HAP-1 (cell line): ENCODE data around the gene CPNE9.

Experiments used
- DNase-seq, 2 experiments: peaks; one replicate each; pipeline ENCODE4 v3.0.0-alpha.2; 2016 to 2020; ENCODE audit warnings: low spot score in 2 of 2
- H3K27me3 ChIP-seq: fragments of 250-450 bp; sonication (Bioruptor Pico); 2 replicates; pipeline ENCODE4 v1.5.1; 2020; ENCODE audit warnings: low read depth, mild to moderate bottlenecking, moderate library complexity
- H3K36me3 ChIP-seq: fragments of 250-450 bp; sonication (Bioruptor Pico); replicated peaks from 2 replicates; pipeline ENCODE4 v1.5.1; 2020; ENCODE audit warnings: mild to moderate bottlenecking
- H3K4me1 ChIP-seq: fragments of 250-450 bp; sonication (Bioruptor Pico); 2 replicates; pipeline ENCODE4 v1.5.1; 2020; ENCODE audit warnings: mild to moderate bottlenecking
- H3K4me3 ChIP-seq: fragments of 250-450 bp; sonication (Bioruptor Pico); 2 replicates; pipeline ENCODE4 v1.5.1; 2020; ENCODE audit warnings: mild to moderate bottlenecking, moderate library complexity
- H3K9me3 ChIP-seq: fragments of 250-450 bp; sonication (Bioruptor Pico); 2 replicates; pipeline ENCODE4 v1.5.1; 2020; ENCODE audit warnings: mild to moderate bottlenecking, moderate library complexity
- in situ Hi-C: fragments of 300-500 bp; cut with MboI; formaldehyde crosslinking; loops from 3 replicates; pipeline ENCODE4 v1.14.3; 2020; ENCODE audit warnings: low sequenced_read_pairs, inconsistent platforms, mixed read lengths

The CPNE9 gene, protein sequence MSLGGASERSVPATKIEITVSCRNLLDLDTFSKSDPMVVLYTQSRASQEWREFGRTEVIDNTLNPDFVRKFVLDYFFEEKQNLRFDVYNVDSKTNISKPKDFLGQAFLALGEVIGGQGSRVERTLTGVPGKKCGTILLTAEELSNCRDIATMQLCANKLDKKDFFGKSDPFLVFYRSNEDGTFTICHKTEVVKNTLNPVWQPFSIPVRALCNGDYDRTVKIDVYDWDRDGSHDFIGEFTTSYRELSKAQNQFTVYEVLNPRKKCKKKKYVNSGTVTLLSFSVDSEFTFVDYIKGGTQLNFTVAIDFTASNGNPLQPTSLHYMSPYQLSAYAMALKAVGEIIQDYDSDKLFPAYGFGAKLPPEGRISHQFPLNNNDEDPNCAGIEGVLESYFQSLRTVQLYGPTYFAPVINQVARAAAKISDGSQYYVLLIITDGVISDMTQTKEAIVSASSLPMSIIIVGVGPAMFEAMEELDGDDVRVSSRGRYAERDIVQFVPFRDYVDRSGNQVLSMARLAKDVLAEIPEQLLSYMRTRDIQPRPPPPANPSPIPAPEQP

DNA sequence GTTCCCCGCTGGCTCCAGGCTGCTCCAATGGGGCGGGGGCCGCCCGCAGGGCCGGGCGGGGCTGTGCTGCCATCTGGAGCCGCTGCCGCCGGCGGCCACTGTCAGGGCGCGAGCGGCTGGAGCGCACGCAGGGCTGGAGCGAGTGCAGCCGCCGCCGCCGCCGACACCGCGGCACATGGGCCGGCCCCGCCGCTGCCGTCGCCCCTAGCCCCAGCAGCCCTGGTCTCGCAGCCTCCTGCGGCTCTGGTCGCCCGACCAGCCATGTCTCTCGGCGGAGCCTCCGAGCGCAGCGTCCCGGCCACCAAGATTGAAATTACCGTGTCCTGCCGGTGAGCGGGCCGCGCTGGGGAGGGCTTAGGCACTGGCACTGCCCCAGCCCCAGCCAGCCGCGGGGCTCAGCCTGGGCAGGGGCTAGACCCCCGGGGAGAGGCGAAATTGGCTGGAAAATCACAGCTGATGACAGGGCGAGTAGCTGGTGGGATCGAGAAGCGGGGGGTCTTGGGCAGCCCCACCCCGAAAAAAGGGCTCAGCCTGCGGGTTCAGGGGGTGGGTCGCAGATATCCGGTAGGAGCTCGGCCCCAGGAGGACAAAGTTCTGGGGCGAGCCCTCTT lies at the start of gene CPNE9:
Gene CPNE9 (plus strand): TSS at position 98 of the 611 bp plus-strand sequence. CDS start 164 bp downstream, at position 262.
- in situ Hi-C loops = no loop called here
- Histone ChIP-seq H3K4me3 (peak within 1 kb of the TSS; percentile 11), H3K36me3 (no peaks in the 10 kb centered on the region), H3K9me3 (no peaks in the 10 kb centered on the region), H3K4me1 (peaks cover 4% of the 10 kb centered on the region; the same call in 1 of the 2 replicates), H3K27me3 (no peaks in the 10 kb centered on the region)
- no peak for DNase-seq

DNA sequence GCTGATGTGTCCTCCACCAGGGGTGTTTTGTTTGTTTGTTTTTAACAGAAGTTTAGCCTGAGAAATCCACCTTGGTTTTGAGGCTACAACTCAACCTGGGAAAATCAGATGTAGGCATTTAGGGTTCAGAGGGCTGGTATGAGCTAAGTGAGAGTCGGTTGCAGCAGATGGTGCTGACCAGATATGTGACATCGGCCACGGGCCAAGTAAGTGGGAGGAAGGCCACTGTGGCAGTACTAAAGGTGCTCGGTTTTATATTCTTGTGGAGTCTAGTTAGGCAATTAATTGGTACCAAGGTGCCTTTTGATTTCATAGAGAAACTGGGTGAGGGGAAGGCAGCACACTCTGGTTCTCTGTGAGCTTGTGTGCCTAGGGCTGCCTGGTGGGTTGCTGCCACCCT lies 43.8 kb upstream of the CPNE9 start:
- Histone ChIP-seq H3K36me3 (peaks cover 8% of the 10 kb centered on the region), H3K4me3 (no peak overlapping the region), H3K27me3 (no peaks in the 10 kb centered on the region), H3K4me1 (no peaks in the 10 kb centered on the region), H3K9me3 (no peaks in the 10 kb centered on the region)
- no peak for DNase-seq
- in situ Hi-C loops = no loop called here

DNA sequence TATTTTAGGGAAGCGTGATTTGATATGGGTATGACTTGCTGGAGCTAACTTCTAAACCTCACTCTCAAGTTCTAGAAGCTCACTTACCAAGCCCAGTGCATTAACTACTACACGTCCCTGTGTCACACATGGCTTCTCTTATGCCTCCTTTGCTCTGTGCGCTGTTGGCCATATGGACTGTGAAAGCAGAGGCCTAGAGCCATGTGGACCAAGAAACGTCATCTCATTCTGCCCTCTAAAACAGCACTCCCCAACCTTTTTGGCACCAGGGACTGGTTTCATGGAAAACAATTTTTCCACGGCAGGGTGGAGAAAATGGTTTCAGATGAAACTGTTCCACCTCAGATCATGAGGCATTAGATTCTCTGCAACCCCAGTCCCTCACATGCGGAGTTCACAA lies 42.7 kb upstream of the CPNE9 start:
- DNase-seq = no peak
- Histone ChIP-seq H3K36me3 (peaks cover 8% of the 10 kb centered on the region), H3K4me1 (no peaks in the 10 kb centered on the region), H3K4me3 (no peak overlapping the region), H3K9me3 (no peaks in the 10 kb centered on the region), H3K27me3 (no peaks in the 10 kb centered on the region)
- in situ Hi-C loops = no loop called here

DNA sequence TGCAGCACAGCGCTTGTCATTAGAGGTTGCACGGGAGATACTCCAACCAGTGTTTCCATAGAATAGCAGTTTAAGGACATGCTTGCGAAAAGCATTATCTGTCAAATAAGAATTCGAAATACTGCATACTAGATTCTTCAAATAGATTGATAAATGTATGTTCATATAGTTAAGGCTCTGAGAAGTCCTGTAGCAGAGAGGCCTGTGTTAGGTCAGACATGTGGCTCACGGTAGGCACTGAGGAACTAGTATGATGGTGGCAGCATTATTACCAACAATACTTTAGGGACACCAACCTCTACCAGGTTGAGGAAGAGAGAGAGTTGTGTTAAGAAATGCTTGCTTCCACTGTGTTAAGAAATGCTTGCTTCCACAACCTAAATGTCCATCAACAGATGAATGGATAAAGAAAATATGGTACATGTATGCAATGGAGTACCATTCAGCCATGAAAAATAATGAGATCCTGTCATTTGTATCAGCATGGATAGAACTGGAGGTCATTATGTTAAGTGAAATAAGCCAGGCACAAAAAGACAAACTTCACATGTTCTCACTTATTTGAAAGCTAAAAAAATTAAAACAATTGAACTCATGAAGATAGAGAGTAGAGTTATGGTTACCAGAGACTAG lies 39.4 kb upstream of the CPNE9 start:
- in situ Hi-C loops = no loop called here
- no peaks in the 10 kb centered on the region for H3K27me3 ChIP-seq
- H3K4me3 ChIP-seq = no peak overlapping the region
- no peaks in the 10 kb centered on the region for H3K4me1 ChIP-seq
- peaks cover 14% of the 10 kb centered on the region for H3K36me3 ChIP-seq
- H3K9me3 ChIP-seq = no peaks in the 10 kb centered on the region
- no peak for DNase-seq

DNA sequence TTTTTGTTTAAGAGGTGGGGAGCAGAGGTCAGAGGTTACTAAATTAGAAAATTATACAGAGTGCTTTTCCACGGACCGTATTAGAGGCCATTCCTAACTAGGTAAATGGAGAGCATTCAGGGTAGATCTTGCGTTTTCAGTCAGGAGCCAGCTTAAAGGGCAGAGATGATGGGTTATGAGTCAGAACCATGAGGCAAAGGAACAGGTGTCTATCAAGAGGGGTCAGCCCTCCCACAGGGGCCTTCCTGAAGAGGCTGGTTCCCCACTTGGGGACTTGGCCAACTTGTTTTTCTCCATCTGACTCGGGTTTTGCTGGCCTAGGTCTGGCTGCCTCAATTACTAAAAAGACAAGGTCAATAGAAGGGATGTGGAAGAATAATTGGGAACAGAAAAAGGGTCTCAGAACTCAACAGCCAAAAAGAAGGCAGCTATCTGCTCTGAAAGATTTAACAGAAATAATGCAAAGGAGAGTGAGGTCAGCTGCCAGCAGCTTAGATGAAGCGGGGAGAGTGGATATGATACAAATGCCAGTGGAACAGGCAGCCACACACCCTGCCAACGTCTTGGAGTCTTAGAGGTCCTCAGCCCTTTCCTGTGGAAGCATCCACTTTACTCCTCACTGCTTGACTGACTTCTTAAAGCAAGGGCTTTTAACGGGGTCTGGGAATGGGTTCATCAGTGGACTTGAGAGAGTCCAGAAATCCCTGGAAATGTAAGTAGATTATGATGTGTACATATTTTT lies 36.8 kb upstream of the CPNE9 start:
- H3K36me3 ChIP-seq = peaks cover 24% of the 10 kb centered on the region
- in situ Hi-C loops = no loop called here

DNA sequence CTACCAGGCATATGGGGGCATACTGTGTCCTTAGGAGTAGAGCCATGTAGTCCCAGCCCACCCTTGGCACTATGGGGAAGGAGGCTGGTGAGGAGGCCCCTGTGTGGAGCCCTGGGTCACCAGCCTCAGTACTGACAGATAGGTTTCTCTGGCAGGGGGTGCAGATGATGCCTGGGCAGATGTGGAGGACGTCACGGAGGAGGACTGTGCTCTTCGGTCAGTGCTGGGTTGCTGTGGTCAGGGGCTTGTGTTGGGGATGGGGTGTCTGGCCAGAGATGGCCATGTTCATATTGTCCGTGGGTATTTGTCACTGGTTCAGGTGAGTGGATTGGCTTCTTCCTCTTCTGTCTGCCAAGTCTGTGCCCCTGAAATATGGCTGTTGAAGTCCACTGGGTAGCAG lies 34.4 kb upstream of the CPNE9 start:
- no peak for DNase-seq
- peaks cover 38% of the 10 kb centered on the region for H3K36me3 ChIP-seq
- in situ Hi-C loops = no loop called here
- no peaks in the 10 kb centered on the region for H3K4me1 ChIP-seq
- no peaks in the 10 kb centered on the region for H3K9me3 ChIP-seq
- no peak overlapping the region for H3K4me3 ChIP-seq
- no peaks in the 10 kb centered on the region for H3K27me3 ChIP-seq

More for the DNA sequence above, 36.8 kb upstream of the CPNE9 start:
- no peak for DNase-seq
- H3K9me3 ChIP-seq = no peaks in the 10 kb centered on the region
- H3K27me3 ChIP-seq = no peaks in the 10 kb centered on the region
- H3K4me1 ChIP-seq = no peaks in the 10 kb centered on the region
- no peak overlapping the region for H3K4me3 ChIP-seq

DNA sequence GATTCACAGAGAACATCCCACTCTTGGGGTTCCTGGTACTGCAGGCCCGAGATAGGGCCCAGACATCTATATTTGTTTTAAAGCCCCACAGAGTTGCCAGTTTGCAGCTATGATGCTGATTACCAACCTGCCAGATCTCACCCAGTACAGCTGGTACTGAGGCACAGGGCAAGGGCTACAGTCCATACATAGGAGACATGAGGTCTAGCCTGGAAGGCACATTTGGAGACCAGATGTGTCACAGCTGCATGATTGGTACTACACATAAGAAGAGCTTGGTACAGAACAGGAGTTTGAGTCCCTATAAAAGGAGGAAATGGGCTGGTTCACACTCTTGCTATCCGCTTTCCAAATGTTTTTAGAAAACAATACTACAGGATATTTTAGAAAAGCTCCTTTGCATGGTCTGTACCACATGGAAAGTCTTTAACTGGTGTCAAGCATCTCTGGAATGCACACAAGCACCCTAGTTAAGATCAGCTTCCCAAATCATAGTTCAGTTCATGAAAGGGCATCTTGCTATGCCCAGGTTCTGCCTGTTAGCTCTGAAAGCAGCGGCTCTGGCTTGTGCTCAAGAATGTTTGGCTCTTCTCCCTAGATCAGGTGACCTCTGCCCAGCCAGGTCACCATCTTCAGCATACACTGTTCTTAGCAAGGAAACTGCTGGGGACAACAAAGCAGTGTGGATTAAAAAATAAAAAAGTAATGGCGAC lies 33.8 kb upstream of the CPNE9 start:
- no peak overlapping the region for H3K4me3 ChIP-seq
- in situ Hi-C loops = no loop called here
- H3K4me1 ChIP-seq = no peaks in the 10 kb centered on the region
- DNase-seq = no peak
- H3K9me3 ChIP-seq = no peaks in the 10 kb centered on the region
- H3K36me3 ChIP-seq = peaks cover 34% of the 10 kb centered on the region
- H3K27me3 ChIP-seq = no peaks in the 10 kb centered on the region

DNA sequence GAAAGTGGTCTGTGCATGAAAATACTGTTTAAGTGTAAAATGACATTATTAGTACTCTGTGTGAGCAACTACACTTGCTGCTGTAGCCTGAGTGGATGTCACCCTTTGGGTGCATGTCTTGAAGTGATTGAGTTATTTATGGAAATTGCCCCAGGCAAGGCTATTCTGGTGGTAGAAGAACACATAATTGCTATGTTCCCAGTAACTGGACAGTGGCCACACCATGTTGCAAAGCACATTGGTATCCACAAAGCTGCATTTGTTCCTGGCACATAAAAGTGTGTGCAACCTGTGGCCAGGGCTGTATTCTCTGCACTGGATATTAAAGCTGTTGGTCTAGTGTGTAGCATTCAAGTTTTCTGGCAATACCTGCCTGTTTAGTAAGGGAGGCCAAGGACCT lies 30.6 kb upstream of the CPNE9 start:
- H3K4me1 ChIP-seq = no peaks in the 10 kb centered on the region
- H3K4me3 ChIP-seq = no peak overlapping the region
- no peaks in the 10 kb centered on the region for H3K27me3 ChIP-seq
- in situ Hi-C loops = no loop called here
- H3K9me3 ChIP-seq = no peaks in the 10 kb centered on the region
- DNase-seq = no peak
- peaks cover 44% of the 10 kb centered on the region for H3K36me3 ChIP-seq

DNA sequence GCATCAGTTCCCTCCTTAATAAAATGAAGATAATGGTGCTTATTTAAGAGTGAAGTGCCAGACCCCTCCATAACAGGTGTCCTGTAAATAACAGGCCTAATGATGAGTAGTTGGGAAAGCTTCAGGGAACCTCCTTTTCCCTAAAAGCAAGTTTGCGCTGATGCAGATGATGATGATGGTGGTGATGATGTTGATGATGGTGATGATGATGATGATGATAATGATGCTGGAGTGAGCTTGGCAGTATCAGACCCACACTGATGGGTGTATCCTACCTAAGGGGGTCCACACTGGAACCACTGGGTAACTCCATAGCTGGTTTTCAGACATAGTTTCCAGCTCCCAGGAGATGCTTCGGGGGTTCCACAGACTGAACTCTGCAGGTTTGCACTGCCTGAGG lies 29.9 kb upstream of the CPNE9 start:
- H3K9me3 ChIP-seq = no peaks in the 10 kb centered on the region
- no peak overlapping the region for H3K4me3 ChIP-seq
- no peak for DNase-seq
- peaks cover 41% of the 10 kb centered on the region for H3K36me3 ChIP-seq
- no peaks in the 10 kb centered on the region for H3K4me1 ChIP-seq
- H3K27me3 ChIP-seq = no peaks in the 10 kb centered on the region
- in situ Hi-C loops = no loop called here

DNA sequence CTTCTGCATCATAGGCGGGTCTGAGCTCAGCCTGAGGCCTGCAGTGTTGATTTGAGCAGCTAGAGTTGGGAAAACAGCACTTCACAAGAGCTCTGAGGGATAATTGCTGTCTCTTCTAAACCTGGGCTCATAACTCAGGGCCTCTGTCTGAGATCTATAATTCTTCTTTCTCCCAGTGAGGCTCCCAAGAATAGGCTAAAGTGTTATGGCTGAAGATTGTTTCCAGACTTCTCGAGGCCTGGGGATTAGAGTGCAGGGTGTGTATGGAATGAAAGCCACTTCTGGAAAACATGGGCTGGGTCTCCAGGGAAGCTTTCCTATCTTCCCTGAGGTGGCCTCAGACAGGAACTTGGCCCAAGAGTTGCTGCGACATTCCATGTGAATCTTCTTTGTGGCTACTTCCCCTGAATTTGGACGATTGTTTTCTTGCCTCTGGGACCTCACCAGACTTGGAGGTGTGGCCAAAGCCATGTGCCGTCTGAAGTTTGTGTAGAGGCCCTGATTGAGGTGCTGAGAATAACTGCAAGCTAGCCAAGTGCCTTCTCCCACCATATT lies 27.8 kb upstream of the CPNE9 start:
- H3K9me3 ChIP-seq = no peaks in the 10 kb centered on the region
- H3K36me3 ChIP-seq = peaks cover 46% of the 10 kb centered on the region
- H3K27me3 ChIP-seq = no peaks in the 10 kb centered on the region
- in situ Hi-C loops = no loop called here
- no peak for DNase-seq
- H3K4me1 ChIP-seq = no peaks in the 10 kb centered on the region
- no peak overlapping the region for H3K4me3 ChIP-seq

DNA sequence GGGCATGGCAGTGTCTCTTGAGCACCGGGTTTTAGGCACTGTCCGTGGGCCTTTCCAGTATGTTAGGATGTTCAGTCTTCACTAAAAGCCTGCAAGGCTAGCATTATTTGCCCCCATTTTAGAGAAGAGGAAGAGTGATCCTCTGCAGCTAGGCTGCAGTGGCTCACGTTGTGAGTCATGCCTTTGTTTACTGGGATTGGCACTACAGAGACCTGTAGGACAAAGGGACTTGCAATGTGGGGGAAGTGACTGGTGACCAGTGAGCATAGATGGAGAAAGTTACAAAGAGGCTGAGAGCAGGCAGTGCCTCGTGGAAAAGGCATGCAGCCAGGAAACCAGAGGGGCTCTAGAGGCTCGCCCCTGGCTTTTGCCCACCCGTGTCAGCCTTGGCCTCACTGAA lies 26.8 kb upstream of the CPNE9 start:
- Histone ChIP-seq H3K9me3 (no peaks in the 10 kb centered on the region), H3K4me3 (no peak overlapping the region), H3K4me1 (no peaks in the 10 kb centered on the region), H3K36me3 (peaks cover 37% of the 10 kb centered on the region), H3K27me3 (no peaks in the 10 kb centered on the region)
- no peak for DNase-seq
- in situ Hi-C loops = no loop called here

DNA sequence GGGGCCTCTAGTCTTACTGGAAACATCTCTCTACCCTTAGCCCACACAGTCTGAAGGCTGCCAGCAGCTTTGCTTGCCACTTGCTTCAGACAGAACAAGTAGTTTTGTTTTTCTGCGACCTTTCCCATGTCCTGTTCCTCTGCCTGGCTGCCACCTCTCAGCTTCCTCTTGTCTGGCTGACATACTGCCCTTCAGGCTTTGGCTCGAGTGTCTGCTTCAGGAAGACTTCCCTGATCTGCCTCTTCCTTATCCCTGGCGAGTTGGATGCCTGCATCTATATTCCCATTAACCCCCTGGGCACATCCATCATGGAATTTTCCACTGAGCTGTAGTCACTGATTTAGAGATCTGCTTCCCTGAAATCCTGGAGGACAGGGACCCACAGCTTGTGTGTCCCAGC lies 25.1 kb upstream of the CPNE9 start:
- H3K9me3 ChIP-seq = no peaks in the 10 kb centered on the region
- in situ Hi-C loops = no loop called here
- DNase-seq = no peak
- no peaks in the 10 kb centered on the region for H3K27me3 ChIP-seq
- H3K4me1 ChIP-seq = no peaks in the 10 kb centered on the region
- H3K4me3 ChIP-seq = no peak overlapping the region
- peaks cover 27% of the 10 kb centered on the region for H3K36me3 ChIP-seq
